OCI-LY3 (cell line): Measurements from ENCODE around the gene TMEM120A.

Experiments
- H2AFZ ChIP-seq: fragments of 200-600, 300-600 bp; shearing (Covaris generic); 2 replicates; pipeline ENCODE4 v1.6.0; 2014; ENCODE audit warnings: antibody characterized with exemption, low read depth, low read length
- H3K27ac ChIP-seq: fragments of 200-600, 300-600 bp; sonication (generic); 2 replicates; pipeline ENCODE4 v1.5.1; 2014; ENCODE audit warnings: mild to moderate bottlenecking, low read length, moderate library complexity, mixed read lengths
- H3K27me3 ChIP-seq: fragments of 200-600, 300-600 bp; sonication (generic); 2 replicates; pipeline ENCODE4 v1.6.1; 2014; ENCODE audit warnings: low read depth, low read length, mixed read lengths
- H3K36me3 ChIP-seq: fragments of 200-600, 300-600 bp; sonication (generic); replicated peaks from 2 replicates; pipeline ENCODE3; 2014; ENCODE audit warnings: low read depth, low read length, mixed read lengths
- H3K4me1 ChIP-seq: fragments of 300-600, 200-600 bp; sonication (generic); 2 replicates; pipeline ENCODE4 v1.6.1; 2014; ENCODE audit warnings: low read length, mixed read lengths
- H3K4me2 ChIP-seq: fragments of 200-600, 300-600 bp; sonication (generic); 2 replicates; pipeline ENCODE4 v1.6.1; 2014; ENCODE audit warnings: low read length, mixed read lengths
- H3K4me3 ChIP-seq: fragments of 300-600, 200-600 bp; sonication (generic); 2 replicates; pipeline ENCODE4 v1.5.1; 2014; ENCODE audit warnings: antibody characterized with exemption, mild to moderate bottlenecking, low read length, moderate library complexity
- H3K79me2 ChIP-seq: fragments of 300-600, 200-600 bp; shearing (Covaris generic); 2 replicates; pipeline ENCODE4 v1.6.1; 2014; ENCODE audit warnings: mild to moderate bottlenecking, low read length, mixed read lengths
- H3K9ac ChIP-seq: fragments of 300-600, 200-600 bp; shearing (Covaris generic); 2 replicates; pipeline ENCODE4 v1.6.0; 2014; ENCODE audit warnings: mild to moderate bottlenecking, low read length, moderate library complexity
- H3K9me3 ChIP-seq: fragments of 200-600, 300-600 bp; shearing (Covaris generic); 2 replicates; pipeline ENCODE4 v1.6.1; 2014; ENCODE audit warnings: low read length, mixed read lengths; ENCODE audit not compliant: insufficient read depth
- H4K20me1 ChIP-seq: fragments of 200-600, 300-600 bp; sonication (generic); 2 replicates; pipeline ENCODE4 v1.6.1; 2016; ENCODE audit warnings: low read length, mixed read lengths; ENCODE audit not compliant: insufficient read depth
- CTCF ChIP-seq: fragments of 200-600, 300-600 bp; sonication (generic); IDR thresholded peaks from 2 replicates; pipeline ENCODE4 v1.5.1; 2014; ENCODE audit warnings: antibody characterized with exemption, low read length, low read depth
- EZH2phosphoT487 ChIP-seq: fragments of 200-600 bp; shearing (Covaris generic); IDR thresholded peaks from 2 replicates; pipeline ENCODE4 v1.6.1; 2018; ENCODE audit warnings: antibody characterized with exemption, mixed run types, low read depth

TMEM120A gene

GRCh38 chr7:75967487-75967997 lies 26.9 kb downstream of the TMEM120A start:
- Histone ChIP-seq H3K36me3 (peaks cover 4% of the 10 kb centered on the region), H2AFZ (no peak overlapping the region), H3K4me1 (no peaks in the 10 kb centered on the region), H3K79me2 (no peaks in the 10 kb centered on the region), H3K9ac (no peak overlapping the region), H3K4me2 (no peak overlapping the region), H3K9me3 (no peaks in the 10 kb centered on the region), H3K4me3 (no peak overlapping the region), H3K27me3 (no peaks in the 10 kb centered on the region), H4K20me1 (no peaks in the 10 kb centered on the region; the same call in 1 of the 2 replicates), H3K27ac (no peak overlapping the region)
- TF ChIP-seq CTCF (no peak), EZH2phosphoT487 (no peak)

- Histone ChIP-seq H3K27me3 (no peaks in the 10 kb centered on the region), H3K4me2 (no peak overlapping the region), H3K9ac (no peak overlapping the region), H3K27ac (no peak overlapping the region), H3K36me3 (no peaks in the 10 kb centered on the region), H3K9me3 (no peaks in the 10 kb centered on the region), H4K20me1 (no peaks in the 10 kb centered on the region), H3K79me2 (no peaks in the 10 kb centered on the region), H3K4me3 (no peak overlapping the region), H3K4me1 (no peaks in the 10 kb centered on the region), H2AFZ (no peak overlapping the region)
- TF ChIP-seq CTCF (no peak), EZH2phosphoT487 (no peak)
These were observed 27.3 kb downstream of the TMEM120A start for GRCh38 chr7:75967055-75967454.

GRCh38 chr7:75966190-75966961 lies 28.0 kb downstream of the TMEM120A start:
- H2AFZ ChIP-seq = no peak overlapping the region
- TF ChIP-seq CTCF = no peak
- no peak for TF ChIP-seq EZH2phosphoT487
- no peak overlapping the region for H3K27ac ChIP-seq
- H3K79me2 ChIP-seq = no peaks in the 10 kb centered on the region
- H3K9me3 ChIP-seq = no peaks in the 10 kb centered on the region
- H3K4me2 ChIP-seq = no peak overlapping the region
- H4K20me1 ChIP-seq = no peaks in the 10 kb centered on the region
- H3K9ac ChIP-seq = no peak overlapping the region
- no peaks in the 10 kb centered on the region for H3K4me1 ChIP-seq
- H3K36me3 ChIP-seq = no peaks in the 10 kb centered on the region
- H3K4me3 ChIP-seq = no peak overlapping the region
- H3K27me3 ChIP-seq = no peaks in the 10 kb centered on the region

- Histone ChIP-seq H3K9ac (no peak overlapping the region), H3K27me3 (no peaks in the 10 kb centered on the region), H3K36me3 (no peaks in the 10 kb centered on the region), H2AFZ (no peak overlapping the region), H3K4me1 (no peaks in the 10 kb centered on the region), H3K9me3 (no peaks in the 10 kb centered on the region), H3K79me2 (no peaks in the 10 kb centered on the region), H3K27ac (no peak overlapping the region), H3K4me2 (no peak overlapping the region), H4K20me1 (no peaks in the 10 kb centered on the region), H3K4me3 (no peak overlapping the region)
- no peak for TF ChIP-seq EZH2phosphoT487
- no peak for TF ChIP-seq CTCF
These were observed 28.8 kb downstream of the TMEM120A start for GRCh38 chr7:75965617-75966016.
